ENCODE results near the gene TUBB2A.

TUBB2A gene

DNA sequence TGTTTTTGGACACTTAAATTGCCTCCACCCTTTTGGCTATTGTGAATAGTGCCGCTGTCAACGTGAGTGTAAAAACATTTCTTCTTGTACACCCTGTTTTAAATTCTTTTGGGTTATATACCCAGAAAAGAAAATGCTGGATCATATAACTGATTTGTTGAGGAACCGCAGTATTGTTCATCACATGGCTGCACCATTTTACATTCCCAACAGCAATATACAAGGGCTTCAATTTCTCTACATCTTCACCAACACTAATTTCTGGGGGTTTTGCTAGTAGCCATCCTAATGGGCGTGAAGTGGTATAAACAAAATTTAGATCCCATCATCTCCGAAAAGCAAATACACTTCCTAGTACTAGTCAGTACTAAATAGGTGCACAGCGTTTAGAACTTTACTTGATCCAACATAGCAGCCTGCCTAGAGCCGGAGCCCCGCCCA, 39.4 kb downstream of the TUBB2A start:
- no peak for DNase-seq

DNA sequence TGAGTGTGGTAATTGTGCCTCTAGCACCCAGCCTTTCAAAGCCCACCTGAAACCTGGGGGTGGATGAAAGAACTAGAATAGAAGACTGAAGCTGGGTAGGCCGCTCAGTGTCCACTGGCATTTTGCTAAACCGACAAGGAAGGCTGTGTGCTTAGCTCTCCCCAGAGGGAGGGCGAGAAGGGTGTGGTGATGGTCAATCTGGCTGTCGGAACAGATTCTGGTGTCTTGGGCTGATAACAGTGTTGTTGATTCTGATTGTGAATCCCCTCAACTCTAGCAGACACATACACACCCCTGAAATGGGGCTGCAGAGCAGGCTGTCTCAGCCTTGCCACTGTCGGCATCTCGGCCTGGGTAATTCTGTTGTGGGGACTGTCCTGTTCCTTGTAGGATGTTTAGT, 43.0 kb downstream of the TUBB2A start:
- DNase-seq: no peak

DNA sequence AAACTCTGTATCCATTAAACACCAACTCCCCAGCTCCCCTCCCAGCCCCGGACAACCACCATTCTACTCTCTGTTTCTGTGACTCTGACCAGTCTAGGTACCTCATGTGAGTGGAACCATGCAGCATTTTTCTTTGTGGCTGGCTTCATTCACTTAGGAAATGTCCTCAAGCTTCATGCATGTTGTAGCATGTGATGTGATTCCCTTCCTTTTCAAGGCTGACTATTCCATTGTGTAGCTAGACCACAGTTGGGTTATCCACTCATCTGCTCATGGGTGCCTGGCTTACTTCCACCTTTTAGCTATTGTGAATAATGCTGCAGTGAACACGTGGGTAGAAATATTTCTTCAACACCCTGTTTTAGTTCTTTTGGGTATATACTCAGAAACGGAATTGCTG, 47.6 kb downstream of the TUBB2A start:
- DNase-seq: no peak

DNA sequence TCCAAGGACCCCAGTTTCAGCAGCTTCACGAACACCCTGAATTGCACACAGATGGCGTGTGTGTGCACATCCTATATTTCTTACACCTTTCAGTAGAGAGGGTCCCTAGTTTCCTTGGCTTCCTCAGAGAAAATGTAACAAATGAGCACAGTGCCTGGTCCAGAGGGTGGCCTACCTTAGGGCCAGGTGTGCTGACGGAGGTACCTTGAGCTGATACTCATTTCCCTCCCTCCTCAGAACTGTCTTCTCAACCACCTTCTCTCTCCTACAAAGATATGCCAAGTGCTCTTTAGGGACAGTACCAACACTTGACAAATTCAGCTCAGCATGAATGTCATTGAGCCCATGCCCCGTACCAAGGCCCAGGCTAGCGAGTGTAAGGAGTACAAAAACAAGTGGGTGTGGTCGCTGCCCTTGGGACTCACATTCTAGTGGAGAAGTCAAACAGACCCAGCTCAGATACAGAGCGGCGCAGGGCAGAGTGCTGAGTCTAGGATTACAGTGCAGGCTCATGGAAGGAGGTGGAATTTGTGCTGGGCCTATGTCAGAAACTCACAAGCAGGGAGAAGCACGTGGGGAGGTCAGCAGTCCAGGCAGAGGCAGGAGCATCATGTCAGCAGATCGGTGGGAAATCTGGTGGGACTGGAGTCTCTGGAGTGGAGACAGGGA, 48.5 kb downstream of the TUBB2A start:
- no peak for DNase-seq

All from NCI-H2029 treated with DMSO at 0.1 percent for 48 hours (cell line).